Measurements from ENCODE around the gene PLCL1.
"Not testable (repeated sequence)": the region's sequence is repeated elsewhere in the genome, so short reads cannot be mapped to it uniquely, and the experiment has no call there.

The PLCL1 gene

GRCh38 chr2:197809064-197809463 lies 4.7 kb downstream of the PLCL1 start:
- no peak for DNase-seq (ENCODE audit: low read depth, low spot score)

DNA sequence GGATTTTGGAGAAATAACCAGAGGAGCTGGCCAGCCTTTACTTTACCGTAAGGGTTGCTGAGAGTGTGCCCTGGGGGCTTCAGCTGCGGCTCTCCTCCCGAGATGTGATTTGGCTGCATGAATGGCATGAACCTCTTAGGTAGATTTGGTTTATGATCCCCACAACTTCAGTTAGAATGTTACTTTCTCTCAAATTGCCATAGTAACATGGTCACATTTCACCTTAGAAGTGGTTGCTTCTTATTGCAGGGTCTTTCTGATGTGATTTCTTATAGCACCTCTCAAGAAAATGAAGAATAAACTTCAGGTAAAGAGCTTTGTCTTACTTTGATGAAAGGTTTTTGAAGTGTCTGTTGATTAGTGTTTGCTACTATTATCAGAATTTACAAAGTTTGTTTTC lies 5.6 kb downstream of the PLCL1 start:
- DNase-seq (ENCODE audit: low read depth, low spot score) = no peak

- no peak for DNase-seq (ENCODE audit: low read depth, low spot score)
Measured at GRCh38 chr2:197810491-197810890, 6.1 kb downstream of the PLCL1 start.

DNA sequence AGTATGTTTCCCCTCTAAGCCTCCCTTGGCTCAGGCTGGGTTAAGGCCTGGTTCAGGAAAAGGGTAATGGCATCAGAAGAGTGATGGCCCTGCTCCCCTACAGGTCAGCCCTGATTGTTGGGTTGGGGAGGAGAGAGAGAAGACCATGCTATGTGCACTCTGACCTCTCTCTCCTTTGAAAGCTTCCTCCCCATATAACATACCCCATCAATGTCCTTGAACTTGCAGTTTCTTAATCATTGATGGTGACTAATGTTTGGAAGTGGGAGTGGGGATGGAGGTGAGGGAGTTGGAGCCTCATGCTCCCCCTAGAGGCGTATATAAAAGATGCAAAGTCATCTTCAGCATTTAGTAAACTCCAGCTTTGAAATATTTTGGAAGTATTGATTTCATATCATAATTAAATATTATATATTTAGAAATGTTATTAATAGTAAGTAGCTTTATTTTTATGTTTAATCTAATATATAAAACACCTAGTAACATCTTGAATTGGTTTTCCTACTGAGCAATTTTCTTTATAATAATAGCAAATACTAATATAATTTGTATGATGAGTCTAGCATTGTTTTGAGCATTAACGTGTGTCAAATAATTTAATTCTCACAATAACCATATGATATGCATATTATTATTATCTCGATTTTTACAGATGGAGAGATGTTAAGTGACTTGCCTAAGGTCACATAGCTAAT lies 8.8 kb downstream of the PLCL1 start:
- no peak for DNase-seq (ENCODE audit: low read depth, low spot score)

GRCh38 chr2:197814526-197814925 lies 10.1 kb downstream of the PLCL1 start:
- DNase-seq (ENCODE audit: low read depth, low spot score) = no peak

GRCh38 chr2:197821550-197822289 lies 17.3 kb downstream of the PLCL1 start:
- DNase-seq (ENCODE audit: low read depth, low spot score) = no peak

- no peak for DNase-seq (ENCODE audit: low read depth, low spot score)
Measured at GRCh38 chr2:197822333-197822732, 17.9 kb downstream of the PLCL1 start.

- DNase-seq (ENCODE audit: low read depth, low spot score) = no peak
Measured at GRCh38 chr2:197827618-197828017, 23.2 kb downstream of the PLCL1 start.

DNA sequence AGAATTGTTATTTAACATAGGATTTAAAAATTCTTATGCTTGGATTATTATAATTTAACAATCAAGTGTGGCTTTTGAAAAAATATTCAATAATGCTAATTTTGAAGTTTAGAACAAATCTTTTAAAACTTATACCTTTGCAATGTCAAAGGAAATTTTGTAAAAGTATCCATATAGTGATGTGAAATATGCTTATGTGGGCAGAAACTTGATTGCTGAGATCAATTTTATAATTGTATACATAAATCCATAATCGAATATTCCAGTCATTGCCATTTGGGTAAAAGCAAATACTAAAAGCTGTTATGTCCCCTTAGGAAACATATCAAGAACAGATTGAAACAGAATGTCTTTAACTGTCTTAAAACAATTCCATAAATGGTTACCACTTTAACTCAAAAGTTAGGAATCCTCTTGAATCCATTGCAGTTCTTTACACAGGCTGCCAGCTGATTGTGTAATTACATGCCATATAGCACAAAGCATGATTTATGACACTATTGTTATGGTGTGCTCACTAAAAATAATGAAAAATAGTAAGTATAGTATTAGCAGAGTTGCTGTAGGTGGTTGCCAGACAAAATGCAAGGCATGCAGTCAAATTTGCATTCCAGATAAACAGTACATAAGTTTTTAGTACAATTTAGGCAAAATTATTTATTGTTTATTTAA lies 24.2 kb downstream of the PLCL1 start:
- DNase-seq (ENCODE audit: low read depth, low spot score) = no peak

- not testable (repeated sequence) for DNase-seq (ENCODE audit: low read depth, low spot score)
Measured at GRCh38 chr2:197834771-197835170, 30.4 kb downstream of the PLCL1 start.

- no peak for DNase-seq (ENCODE audit: low read depth, low spot score)
Measured at GRCh38 chr2:197835293-197835692, 30.9 kb downstream of the PLCL1 start.

DNA sequence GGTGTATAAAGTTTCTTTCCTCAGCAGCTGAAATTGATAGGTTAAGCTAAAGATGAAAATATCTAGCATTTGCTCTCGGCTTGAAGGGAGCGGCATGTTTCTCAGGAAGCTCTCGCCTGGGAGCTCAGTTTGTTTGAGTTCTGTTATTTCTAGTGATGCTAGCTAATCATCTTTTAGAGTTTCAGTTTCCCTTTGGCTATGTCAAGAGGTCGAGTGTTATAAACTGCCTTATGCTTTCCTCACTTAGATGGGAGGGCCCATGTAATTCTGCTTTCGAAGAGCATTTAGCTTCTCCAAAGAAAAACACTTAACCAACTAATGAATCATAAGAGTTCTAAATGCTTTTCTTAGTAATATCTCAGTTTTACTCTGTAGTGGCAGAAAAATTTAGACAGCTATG lies 33.6 kb downstream of the PLCL1 start:
- no peak for DNase-seq (ENCODE audit: low read depth, low spot score)

- DNase-seq (ENCODE audit: low read depth, low spot score) = no peak
Measured at GRCh38 chr2:197838579-197838978, 34.2 kb downstream of the PLCL1 start.

DNA sequence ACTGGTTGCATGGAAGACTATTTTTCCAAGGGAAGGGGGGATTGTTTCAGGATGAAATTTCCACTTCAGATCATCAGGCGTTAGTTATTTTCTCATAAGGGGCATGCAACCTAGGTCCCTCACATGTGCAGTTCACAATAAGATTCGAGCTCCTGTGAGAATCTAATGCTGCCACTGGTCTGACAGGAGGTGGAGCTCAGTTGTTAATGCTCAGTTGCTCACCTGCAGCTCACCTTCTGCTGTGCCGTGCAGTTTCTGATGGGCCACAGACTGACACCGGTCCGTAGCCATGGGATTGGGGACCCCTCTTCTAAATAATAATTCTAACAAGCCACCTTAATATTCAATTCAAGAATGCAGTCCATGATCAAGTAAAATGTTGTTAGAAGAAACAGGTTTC lies 34.9 kb downstream of the PLCL1 start:
- no peak for DNase-seq (ENCODE audit: low read depth, low spot score)

DNA sequence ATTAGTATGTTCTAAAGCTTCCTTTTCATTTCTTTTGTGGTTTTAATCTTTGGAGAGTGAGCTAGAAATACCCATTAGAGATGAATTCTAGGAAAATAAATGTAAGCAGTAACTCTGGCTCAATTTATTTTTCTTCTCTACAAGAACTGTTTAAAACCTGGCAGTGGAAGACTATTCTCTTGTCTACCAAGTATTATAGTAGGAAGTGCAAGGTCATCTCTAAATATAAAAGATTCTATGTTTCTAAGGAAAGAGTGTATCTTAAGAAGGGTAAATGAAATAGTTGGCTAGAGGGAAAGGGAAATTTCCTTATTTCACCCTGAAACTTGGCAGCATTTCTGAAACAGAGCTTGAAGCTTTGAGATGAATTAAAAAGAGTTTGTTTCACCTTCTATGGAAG lies 35.5 kb downstream of the PLCL1 start:
- no peak for DNase-seq (ENCODE audit: low read depth, low spot score)

DNA sequence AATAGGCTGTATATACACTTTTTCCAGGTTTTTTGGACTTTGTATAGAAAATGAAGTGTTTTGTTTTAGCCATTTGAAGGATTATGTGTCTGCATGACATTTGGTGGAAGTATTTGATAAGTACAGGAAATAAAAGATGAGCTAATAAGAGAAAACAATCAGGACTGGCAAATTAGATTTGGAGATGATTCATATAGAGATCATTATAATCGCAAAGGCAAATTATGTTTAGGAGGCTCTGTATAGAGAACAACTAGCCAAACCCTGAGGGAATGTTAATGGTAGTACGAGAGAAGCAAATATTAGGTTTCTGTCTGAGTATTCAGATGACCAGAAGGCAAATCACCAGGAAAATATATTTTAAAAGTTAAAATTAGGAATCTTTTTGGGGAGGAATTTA lies 41.7 kb downstream of the PLCL1 start:
- no peak for DNase-seq (ENCODE audit: low read depth, low spot score)

GRCh38 chr2:197846777-197847176 lies 42.4 kb downstream of the PLCL1 start:
- DNase-seq (ENCODE audit: low read depth, low spot score) = no peak

- no peak for DNase-seq (ENCODE audit: low read depth, low spot score)
Measured at GRCh38 chr2:197847651-197848401, 43.4 kb downstream of the PLCL1 start.

DNA sequence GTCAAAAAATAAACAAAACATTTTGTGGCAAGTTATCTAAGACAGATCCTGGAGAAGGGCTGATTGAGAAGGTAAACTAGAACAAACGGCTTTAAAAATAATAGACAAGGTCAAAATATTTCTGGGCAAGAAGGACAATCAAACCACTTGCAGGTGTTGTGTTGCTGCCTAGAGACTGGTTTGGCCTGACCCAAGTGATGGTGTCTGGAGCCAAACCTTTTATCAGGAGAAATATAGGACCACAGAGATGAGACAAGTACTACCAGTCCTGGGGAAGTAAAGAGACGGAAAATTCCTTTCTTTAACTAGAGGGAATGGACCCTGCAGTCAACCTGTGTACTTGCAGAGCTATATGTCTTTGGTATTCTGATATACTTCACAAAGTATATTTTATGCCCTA lies 44.2 kb downstream of the PLCL1 start:
- DNase-seq (ENCODE audit: low read depth, low spot score) = no peak

DNA sequence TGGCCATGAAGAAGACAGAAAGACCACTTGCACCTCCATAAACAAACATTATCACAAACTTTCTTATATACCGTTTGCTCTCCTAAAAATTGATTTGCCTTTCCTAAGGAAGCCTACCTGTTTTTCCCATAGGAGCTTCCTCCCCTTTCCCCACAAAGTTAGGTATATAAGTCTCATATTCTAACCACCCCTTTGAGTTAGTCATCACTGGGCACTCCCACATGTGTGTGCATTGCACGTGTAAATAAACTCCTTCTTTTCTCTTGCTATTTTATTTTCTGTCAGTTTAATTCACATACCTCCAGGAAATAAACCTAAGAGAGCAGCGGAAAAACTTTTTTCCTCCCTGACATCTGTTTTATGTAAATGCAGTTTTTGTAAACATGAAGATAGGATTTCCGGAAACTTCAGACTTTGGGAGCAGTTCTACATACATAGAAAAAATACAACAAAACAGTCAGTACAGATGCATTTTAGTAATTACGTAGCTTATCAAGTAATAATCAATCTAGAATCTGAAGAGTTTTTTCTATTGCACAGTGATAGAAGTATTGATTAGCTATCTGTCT lies 46.6 kb downstream of the PLCL1 start:
- no peak for DNase-seq (ENCODE audit: low read depth, low spot score)

DNA sequence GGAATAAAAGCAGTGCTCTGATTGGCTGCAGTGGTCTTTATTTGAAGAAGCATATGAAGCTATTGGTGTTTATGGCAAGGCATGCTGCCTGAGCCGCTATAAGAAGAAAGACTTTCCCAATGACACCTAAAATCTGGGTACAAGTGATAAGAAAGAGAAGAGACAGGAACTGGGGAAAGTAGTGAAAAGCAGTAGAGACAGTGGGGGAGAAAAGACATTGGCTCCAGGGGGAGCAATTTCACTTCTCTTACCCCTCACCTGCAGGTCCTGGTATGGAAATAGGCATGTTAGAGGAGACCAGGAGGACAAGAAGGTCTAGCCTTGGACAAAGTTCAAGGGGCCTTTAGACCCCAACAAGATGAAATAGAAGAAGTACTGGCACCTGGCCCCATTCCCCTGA lies 47.1 kb downstream of the PLCL1 start:
- DNase-seq (ENCODE audit: low read depth, low spot score) = no peak

DNA sequence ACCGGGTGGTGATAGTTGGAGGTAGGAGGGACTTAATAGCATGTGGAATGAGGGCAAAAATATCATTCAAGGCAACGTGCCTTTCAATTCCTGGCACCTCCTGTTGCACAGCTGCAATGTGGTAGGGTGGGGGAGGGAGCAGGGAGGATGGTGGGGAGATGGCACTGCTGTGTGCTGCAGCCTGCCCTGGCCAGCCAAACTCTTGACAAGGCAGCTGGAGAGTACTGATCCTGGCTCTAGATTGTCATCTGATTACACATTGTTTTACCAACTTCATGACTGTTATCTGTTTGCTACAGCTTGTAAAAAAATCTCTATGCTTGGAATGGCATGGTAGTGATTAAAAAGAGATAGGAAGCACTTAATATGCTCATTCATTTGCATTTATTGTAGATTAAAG lies 47.7 kb downstream of the PLCL1 start:
- no peak for DNase-seq (ENCODE audit: low read depth, low spot score)

Data from activated naive CD8-positive, alpha-beta T cell treated with anti-CD3 and anti-CD28 coated beads, Interleukin-2, amount 50 U/mL, for 16 hours (primary cell).